DMS153 treated with DMSO at 0.1 percent for 48 hours (cell line): Measurements from ENCODE around the gene ENTPD2.
A peak's percentile ranks its signal among the peaks of the same experiment; 100 is the strongest.
"Not testable (repeated sequence)": the region's sequence is repeated elsewhere in the genome, so short reads cannot be mapped to it uniquely, and the experiment has no call there.

Experiments used
- DNase-seq: peaks from one replicate; lab custom pipeline; 2025; ENCODE audit not compliant: unreplicated experiment; lab: John Stamatoyannopoulos, UW

Gene ENTPD2

DNA sequence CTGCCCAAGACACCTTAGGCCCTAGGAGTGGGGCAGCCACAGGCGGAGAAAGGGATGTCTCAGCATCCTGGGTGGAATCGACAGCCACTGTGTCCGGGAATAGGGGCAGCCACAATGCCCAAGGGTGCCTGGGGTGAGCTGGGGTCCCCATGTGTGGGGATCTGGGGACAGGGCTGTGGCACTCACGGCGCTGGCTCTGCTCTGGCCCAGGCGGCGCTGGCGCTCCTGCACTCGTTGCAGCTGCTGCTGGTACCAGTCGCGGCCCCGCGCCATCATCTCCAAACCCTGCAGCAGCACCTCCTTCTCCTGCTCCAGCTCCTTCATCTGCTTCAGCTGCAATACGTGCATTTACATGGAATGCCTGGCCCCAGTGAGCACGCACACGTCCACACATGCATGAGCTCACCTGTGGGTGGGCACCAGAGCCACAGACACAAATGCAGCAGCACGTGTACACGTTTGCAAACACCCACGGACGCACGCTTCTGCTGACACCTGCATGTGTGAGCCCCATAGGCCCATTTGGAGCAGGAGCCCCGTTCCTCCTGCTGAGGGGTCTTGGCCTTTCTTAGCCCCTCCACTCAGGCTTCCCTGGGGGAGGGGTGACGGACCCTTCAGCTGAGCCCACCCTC lies 11.6 kb upstream of the ENTPD2 start:
- DNase-seq, result no peak

DNA sequence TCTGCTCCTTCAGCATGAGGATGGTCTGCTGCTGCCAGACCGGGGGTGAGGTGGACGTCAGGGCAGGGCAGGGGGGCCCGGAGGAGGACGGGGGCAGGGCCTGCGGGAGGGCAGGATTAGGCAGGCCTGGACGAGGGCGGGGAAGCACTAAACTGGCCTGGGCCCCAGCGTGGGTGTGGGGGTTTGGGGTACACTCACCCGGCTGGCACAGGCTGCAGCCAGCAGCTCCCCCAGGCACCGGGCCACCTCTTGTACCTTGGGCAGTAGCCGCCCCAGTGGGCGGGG lies 11.0 kb upstream of the ENTPD2 start:
- DNase-seq, result no peak

DNA sequence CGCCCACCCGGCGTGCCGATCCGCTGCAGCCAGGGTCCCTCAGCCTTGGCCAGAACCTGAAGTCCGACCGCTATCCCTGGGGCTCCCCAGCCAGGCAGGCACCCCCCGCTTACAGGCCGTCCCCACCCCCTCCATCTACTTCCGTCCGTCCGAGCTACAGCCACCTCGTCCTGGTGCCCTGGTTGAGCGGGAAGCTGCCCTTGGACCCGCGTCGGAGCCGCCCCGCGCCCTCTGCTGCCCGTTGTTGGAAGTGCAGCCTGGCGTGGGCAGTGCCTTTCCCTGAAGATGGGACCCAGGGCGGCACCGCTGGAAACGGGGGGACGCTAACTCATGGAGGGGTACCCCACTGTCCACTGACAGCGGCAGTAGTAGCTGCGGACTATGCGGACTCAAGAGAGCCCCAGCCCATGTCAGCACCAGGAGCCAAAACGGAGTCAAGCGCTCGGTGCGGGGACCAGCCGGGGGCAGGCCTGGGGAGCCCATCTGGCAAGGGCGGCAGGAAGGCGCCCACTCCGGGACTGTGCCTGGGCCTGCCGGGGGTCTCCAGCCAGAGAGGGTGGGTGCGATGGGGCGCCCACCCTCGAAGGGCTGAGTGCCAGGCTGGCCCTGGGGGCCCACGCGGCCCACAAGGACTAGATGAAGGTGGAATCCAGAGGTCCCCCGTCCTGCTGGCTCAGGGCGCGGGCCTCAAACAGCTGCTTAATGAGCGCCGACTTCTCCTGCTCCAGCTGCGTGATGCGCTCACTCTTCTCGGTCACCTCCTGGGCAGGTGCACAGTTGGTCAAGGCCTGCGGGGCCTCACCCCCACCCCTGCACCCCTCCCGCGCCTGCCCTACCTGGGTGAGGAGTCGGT lies 10.4 kb upstream of the ENTPD2 start:
- no peak for DNase-seq

DNA sequence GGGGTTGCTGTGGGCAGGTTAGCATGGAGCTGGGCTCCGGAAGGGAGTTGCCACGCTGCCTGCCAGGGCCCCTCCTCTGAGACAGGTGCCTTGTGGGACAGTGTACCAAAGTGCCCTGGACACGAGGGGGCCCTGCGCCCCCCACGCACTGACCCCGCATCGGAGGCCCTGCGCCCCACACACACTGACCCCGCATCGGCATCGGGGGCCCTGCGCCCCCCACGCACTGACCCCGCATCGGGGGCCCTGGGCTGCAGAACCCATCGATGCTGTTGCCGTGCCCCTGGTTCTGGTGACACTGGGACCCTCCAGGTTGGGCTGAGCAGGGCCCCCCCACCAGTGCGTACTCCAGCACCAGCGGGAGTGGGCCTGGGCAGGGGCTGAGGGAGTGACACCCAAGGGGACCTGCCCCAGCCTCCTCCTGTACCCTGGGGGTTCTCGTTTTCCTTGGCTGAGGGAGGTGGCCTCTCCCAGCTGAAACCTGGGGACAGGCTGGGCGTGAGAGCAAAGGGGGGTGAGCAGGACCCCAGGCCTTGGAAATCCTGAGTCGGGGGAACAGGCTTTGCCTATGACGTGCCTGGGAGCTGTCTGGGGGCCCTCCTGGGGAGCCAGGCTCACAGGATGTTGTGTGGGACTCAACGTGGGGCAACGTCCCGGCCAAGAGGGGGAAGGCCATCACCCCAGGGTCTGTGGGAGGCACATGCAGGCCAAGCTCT lies 9.6 kb upstream of the ENTPD2 start:
- no peak for DNase-seq

DNA sequence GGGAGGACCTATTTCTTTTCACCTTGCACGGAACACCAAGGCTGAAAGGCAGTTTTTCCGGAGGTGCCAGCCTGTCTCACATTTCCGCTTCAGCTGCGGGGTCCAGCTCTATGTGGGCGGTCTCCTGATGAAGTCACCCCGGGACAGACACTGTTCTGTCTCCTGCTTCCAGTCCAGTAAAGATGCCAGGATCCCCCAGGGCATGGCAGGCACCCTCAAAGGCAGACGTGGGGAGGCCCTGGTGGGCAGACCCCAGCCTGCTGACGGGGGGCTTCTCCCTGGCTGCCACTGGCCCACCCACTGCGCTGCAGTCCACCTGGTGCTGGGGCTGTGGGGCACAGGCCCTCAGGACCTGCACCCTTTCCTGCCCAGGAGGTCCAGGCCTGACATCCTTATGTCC lies 8.9 kb upstream of the ENTPD2 start:
- not testable (repeated sequence) for DNase-seq

DNA sequence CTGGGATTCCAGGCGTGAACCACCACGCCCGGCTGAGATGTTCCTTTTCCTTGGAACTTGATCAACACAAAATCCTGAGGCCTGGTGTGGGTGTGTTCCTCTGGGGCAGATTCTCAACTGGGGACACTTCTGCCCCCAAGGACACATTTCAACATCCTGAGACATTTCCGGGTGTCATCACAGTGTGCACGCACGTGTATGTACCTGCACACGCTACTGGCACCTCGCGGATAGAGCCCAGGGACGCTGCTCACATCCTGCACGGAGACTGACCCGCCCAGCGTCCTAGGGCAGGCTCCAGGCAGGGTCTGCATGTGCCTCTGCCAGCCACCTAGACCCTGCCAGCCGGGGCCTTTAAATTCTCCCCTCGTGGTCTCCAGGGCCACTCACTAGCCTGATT lies 8.5 kb upstream of the ENTPD2 start:
- DNase-seq, result no peak

DNA sequence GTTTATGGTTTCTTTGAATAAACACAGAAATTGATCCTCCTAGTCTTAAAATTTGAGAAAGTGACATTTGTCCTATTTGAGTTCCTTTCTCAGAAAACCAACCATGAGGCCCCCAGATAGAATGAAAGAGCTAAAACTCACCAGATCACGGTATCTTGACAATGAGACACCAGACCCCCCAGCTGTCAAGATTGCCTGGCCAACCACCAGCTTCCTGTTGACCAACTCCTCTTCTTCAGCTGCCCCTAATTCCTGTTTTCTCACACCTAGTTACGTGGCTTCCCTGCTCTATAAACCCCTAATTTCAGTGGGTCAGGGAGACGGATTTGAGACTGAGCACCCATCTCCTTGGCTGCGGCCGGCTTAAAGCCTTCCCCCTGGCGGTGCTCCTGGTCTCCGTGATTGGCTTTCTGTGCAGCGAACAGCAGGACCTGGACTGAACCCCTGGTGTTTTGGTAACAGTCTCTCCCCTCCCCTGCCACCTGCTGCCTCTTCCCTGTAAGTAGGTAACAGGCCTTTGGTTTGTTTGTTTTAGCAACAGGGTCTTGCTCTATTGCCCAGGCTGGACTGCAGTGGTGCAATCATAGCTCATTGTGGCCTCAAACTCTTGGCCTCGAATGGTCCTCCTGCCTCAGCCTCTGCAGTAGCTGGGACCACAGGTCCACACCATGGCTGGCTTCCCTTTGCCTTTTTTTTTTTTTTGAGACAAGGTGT lies 4.8 kb upstream of the ENTPD2 start:
- DNase-seq, result no peak

DNA sequence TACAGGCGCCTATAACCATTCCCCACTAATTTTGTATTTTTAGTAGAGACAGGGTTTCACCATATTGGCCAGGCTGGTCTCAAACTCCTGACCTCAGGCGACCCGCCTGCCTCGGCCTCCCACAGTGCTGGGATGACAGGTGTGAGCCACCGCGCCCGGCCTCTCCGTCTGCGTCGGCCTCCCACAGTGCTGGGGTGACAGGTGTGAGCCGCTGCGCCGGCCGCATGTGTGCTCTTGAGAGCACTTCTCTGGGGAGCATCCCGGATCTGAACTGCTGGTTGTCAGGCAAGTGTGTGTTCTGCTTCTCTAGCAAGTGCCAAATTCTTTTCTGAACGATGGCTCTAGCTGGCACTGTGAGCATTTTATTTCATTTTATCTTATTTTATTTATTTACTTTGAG lies 3.7 kb upstream of the ENTPD2 start:
- peak; percentile 31 for DNase-seq

DNA sequence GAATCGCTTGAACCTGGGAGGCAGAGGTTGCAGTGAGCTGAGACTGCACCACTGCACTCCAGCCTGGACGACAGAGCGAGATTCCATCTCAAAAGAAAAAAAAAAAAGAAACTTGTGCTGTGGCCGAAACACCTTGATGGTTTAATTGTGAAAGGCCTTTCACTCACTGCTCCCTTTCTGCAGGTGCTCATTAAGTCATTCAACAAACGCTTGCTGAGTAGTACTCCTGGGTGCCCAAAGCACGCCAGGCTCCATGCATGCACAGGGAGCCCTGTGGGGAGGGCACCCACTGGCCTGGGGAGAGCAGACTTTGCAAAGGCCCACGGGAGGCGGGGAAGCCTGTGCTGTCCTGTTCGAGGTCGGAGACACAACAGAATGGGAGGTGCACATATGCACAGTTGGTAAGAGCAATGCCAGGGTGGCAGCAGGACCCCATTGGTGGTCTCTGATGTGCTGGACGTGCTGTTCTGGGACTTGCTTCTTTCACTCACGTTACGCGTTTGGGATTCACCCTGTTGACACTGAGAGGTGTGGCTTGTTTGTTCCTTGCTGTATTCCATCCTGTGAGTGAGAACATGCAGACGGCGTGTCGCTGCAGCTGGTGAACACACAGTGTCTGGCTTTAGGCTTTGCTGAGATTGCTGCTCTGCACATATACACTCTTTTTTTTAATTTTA lies 3.0 kb upstream of the ENTPD2 start:
- no peak for DNase-seq

DNA sequence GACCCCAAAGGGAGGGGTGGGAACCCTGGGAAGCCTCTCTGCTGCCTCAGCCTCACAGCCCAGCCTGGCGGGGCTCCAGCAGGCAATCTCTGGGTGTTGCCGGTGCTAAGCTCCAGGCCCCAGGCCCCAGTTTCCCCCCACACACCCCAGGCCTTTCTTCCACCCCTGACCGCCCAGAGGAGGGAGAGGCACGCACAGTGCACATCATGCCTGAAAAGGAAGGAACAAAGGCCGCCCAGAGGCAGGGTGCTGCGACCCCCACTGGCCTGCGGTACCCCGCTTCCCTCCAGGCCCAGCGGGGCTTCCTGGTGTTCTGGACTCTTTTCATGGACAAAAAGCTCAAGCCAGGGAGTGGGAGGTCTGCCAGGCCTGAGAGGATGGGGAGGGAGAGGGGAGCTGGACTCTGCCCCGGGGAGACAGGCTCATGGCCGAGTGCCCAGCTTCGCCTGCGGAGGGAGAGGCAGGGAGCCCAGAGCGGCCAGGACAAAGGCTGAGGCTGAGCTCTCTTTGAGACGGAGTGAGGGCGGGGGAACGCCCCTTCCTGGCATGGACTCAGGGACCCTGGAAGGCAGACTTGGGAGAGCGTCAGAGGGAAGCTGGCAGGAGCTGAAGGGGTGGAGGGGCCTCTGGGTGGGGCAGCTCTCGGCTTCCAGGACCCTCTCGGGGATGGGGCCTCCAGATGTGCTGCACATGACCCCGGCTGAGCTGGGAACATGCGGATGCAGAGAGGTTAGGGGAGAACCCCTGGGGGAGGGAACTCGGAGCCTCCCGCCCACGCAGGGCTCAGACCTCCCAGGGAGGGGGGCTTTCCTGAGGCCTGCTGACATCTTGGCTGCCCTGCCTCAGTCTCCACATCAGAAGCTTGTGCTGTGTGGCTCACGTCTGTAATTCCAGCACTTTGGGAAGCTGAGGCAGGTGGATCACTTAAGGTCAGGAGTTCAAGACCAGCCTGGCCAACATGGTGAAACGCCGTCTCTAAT lies 1.8 kb upstream of the ENTPD2 start:
- peak; percentile 53 for DNase-seq

DNA sequence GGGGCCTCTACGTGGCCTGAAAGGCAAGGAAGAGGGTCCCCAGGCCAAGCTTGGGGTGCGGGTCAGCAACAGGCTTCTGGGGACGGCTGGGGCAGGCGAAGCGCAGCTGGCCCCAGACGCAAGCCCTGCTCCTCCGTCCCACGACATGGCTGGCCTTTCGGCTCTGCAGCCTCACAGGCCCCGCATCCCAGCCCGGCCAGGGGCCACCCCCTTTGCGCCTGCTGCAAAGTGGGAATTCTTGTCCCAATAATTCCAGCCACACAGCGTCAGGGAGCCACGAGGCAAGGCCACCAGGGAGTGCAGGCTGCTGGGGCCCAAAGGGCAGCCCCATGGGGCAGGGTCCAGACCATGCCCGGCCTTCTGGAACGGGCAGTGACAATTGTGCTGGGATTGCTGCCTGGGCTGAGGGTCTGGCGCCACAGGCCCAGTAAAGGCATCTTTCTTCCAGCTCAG lies 1.1 kb upstream of the ENTPD2 start:
- DNase-seq, result no peak

DNA sequence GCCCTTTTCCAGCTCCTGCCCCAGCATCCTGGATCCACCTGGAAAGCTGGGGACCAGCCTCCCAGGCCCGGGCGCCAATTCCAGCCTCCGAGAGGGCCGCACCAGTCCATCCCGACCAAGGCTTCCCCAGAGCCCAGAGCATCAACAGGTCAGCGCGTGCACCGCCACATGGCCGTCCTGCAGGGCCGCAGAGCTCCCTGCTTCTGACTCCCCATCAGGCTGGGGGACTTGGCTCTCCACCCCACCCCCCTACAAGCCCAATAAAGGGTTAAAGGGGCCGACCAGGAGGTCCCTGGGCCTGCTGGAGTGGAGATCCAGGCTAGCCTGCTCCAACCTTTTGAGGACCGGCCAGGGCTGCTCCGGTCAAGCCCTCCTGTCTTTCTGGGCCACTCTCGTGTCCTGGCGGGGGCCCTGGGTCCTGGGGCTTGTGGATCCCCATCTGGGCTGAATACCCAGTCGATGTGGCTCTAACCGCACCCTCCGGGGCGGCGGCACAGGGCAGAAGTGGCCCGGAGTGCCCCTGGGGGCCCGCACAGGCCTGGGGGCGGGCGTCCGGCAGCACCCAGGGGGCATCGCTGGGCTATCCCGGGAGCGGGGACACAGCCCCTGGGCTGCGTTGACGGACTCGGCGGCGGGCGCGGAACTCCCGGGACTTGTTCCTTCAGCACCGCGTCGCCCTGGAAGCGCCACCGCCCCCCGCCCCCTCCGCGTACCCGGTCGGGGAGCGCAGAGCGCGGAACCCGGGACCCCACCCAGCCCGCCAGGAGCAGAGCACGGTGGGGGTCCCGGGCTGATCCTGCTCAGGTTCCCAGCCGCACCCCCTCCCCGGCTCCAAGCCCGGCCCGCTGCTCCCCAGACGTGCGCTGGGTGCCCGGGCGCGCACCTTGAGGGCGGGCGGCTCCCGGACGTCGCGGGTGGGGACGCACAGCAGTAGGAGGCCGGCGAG lies 590 bp downstream of the ENTPD2 start:
- DNase-seq, result no peak

DNA sequence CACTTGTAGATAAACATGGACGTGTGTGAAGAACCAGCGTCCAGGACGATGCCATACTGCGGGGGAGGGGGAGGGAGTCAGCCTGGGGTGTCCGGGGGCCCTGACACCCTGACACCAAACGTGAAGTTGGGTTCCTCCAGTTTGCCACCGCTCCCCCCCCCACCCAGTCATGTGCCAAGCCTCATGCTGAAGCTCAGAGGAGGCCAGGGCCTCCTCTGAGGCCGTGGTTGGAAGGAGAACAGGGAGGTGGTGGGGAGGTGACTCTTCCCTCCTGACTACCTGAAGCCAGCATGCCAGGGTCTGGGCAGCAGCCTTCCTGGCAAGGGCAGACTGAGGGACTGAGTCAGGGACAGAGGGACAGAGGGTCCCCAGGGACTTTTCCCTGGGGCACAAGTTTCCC lies 1.6 kb downstream of the ENTPD2 start:
- DNase-seq, result no peak

DNA sequence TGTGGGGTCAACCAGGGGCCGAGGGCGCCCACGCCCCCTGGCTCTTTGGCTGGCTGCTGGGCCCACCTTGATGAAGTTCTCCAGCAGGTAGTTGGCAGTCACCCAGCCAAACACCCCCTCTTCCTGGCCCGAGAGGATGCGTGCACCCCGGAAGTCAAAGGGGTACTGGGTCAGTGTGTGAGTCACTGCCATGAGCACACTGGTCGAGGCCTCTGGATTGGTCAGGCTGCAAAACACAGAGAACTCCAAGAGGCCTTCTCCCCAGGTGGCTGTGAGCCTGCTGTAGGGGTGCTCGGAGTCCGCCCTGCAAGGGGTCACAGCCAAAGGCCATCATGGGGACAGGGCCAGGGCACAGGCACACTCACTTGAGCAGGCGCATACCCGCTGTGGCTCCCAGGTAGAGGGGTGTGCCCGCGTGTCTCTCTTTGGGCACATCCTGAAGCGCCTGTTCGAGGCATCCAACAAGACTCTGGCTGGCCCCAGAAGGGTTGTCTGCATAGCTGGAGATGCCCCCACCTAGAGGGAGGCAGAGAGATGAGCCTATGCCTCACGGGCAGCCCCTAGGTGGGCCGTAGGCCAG lies 2.6 kb downstream of the ENTPD2 start:
- DNase-seq, result no peak

DNA sequence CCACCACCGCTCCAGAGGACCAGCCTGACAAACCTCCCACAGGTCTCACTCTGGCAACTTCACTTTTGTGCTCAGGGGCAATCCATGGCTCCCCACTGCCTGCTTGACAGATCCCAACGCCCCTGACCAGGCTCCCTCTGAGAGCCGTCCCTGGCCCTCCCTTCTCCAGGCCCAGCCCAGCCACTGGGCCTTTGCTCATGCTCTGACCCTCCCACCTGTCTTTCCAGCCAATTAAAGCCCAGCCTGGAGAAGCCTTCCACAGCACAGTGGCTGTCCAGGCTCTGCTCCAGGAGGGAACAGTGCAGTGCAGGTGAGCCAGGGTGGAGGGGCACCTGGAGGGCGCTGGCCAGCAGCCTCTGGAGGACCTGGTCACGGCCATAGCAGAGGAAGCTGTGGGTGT lies 3.3 kb downstream of the ENTPD2 start:
- DNase-seq, result no peak

DNA sequence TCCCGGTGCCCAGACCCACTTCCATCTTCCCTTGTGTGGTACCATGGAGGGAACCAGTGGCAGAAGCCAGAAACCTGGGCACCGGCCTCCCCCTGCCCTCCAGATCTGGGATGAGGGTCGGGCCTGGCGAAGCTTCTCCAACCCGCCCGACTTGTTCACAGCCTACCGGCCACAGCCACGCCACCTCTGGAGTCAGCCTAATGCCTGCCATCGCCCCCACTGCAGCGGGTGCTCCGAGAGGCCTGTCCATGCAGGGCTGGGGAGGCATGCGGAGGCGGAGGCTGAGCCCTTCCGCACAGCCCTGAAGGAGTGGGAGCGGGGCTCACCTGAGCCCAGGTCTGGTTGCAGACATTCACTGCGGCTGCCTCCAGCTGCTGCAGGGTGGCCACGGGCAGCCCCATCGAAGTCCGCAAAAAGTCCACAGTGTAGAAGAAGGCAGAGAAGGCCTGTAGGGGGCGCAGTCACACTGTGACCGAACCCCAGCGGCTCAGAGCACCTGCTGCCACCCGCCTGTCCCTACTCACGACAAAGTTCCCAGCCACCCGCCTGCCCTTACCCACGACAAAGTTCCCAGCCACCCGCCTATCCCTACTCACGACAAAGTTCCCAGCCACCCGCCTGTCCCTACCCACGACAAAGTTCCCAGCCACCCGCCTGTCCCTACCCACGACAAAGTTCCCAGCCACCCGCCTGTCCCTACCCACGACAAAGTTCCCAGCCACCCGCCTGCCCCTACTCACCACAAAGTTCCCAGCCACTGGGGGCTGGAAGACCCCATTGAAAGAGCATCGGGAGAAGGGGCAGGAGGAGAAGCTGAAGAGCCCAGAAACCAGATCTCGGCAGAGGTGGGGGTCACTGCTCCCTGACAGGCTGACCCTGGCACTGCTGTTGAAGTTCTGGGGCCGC lies 4.1 kb downstream of the ENTPD2 start:
- DNase-seq, result no peak
